Tibial nerve (tissue), 4 donors: ENCODE measurements around the gene PDZRN3. TPM values are rescaled to one million over a fixed set of nuclear protein-coding genes. Genes with fewer than 3 reads are reported as not detected.

Source experiments
- DNase-seq, 2 donors: peaks; one replicate each; pipeline ENCODE4 v3.0.0-alpha.2; 2019; ENCODE audit warnings: low spot score in 2 of 2
- H3K27ac ChIP-seq, 4 donors: fragments of 200-600 bp; sonication (generic) in 3 of 4; one replicate each; pipeline ENCODE4 v1.5.1; 2017 to 2019; ENCODE audit warnings: mild to moderate bottlenecking in 1 of 4
- H3K27me3 ChIP-seq, 2 donors: fragments of 200-600 bp; sonication (generic) in 1 of 2; one replicate each; pipeline versions ENCODE4 v1.5.1 to v1.6.0; 2017 to 2019
- H3K36me3 ChIP-seq, 3 donors: fragments of 200-600 bp; sonication (generic); one replicate each; pipeline ENCODE4 v1.5.1; 2018 to 2019
- H3K4me1 ChIP-seq, 4 donors: fragments of 200-600 bp; sonication (generic) in 3 of 4; one replicate each; pipeline ENCODE4 v1.5.1; 2017 to 2019
- H3K4me3 ChIP-seq, 4 donors: fragments of 200-600 bp; sonication (generic) in 3 of 4; one replicate each; pipeline ENCODE4 v1.5.1; 2017 to 2019; ENCODE audit warnings: mild to moderate bottlenecking in 1 of 4, moderate library complexity in 1 of 4
- H3K9me3 ChIP-seq, 4 donors: fragments of 200-600 bp; sonication (generic) in 3 of 4; one replicate each; pipeline ENCODE4 v1.5.1; 2017 to 2019
- EP300 ChIP-seq, 2 donors: sonication (generic); formaldehyde crosslinking; IDR thresholded peaks; one replicate each; pipeline ENCODE4 v1.6.1; 2017; ENCODE audit warnings: antibody characterized with exemption in 2 of 2, mild to moderate bottlenecking in 1 of 2
- POLR2A ChIP-seq, 2 donors: fragments of 450-650 bp; IDR thresholded peaks; one replicate each; pipeline ENCODE4 v1.6.1; 2017; ENCODE audit warnings: antibody characterized with exemption in 2 of 2, mild to moderate bottlenecking in 2 of 2, moderate library complexity in 2 of 2
- WGBS, 2 donors: methylation state at CpG; one replicate each; pipeline ENCODE4 v1.1.5; 2018; 5-methylcytosine and 5-hydroxymethylcytosine counted together
- total RNA-seq, 4 donors: library from RNA; depleted of rRNA; stranded (reverse); fragments of >200 nt; gene quantifications; one replicate each; pipeline ENCODE4 v1.1.0, GENCODE V29; 2016
- TF ChIP-seq, protein P1 (sequence below), 5 experiments: fragments of 200-600 bp in 3 of 5; fragments of 450-650 bp in 2 of 5; sonication (generic) in 3 of 5; IDR thresholded peaks; one replicate each; pipeline ENCODE4 v1.5.1; 2016 to 2019; ENCODE audit warnings: antibody characterized with exemption in 5 of 5, mild to moderate bottlenecking in 3 of 5, moderate library complexity in 2 of 5

PDZRN3 gene
- total RNA-seq, 4 donors from 2014 or later: 48.3 to 87.2 (median 64.3) TPM

DNA sequence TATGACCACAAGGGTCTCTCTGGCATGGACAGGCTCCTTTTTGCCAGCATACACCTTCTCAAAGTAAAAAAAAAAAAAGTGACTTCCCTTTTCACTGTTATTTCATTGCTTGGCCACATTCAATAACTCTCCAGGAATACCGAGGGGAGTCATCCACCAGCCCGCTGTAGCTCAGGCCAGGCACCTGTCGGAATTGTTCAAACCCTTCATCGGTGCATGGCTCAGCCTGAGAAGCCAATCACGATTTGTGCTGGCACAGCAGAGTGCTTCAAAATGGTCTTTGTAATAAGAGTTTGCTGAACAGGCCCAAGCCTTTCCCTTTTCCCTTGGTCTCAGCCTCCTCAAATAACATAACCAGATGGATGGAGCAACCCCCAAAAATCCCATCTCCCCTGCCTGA is 145.4 kb downstream of the PDZRN3 start:
- H3K4me1 ChIP-seq: peaks cover 0 to 19% (median 0%) of the 10 kb centered on the region in 4 donors
- no peak for TF ChIP-seq POLR2A (IDR thresholded peaks at IDR 0.05)
- no peak for TF ChIP-seq EP300 (IDR thresholded peaks at IDR 0.05)
- TF ChIP-seq, protein P1, sequence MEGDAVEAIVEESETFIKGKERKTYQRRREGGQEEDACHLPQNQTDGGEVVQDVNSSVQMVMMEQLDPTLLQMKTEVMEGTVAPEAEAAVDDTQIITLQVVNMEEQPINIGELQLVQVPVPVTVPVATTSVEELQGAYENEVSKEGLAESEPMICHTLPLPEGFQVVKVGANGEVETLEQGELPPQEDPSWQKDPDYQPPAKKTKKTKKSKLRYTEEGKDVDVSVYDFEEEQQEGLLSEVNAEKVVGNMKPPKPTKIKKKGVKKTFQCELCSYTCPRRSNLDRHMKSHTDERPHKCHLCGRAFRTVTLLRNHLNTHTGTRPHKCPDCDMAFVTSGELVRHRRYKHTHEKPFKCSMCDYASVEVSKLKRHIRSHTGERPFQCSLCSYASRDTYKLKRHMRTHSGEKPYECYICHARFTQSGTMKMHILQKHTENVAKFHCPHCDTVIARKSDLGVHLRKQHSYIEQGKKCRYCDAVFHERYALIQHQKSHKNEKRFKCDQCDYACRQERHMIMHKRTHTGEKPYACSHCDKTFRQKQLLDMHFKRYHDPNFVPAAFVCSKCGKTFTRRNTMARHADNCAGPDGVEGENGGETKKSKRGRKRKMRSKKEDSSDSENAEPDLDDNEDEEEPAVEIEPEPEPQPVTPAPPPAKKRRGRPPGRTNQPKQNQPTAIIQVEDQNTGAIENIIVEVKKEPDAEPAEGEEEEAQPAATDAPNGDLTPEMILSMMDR (IDR thresholded peaks at IDR 0.05): no peak
- 80 to 82% methylated on average over 5 of the region's 5 CpGs for WGBS, 2 donors

DNA sequence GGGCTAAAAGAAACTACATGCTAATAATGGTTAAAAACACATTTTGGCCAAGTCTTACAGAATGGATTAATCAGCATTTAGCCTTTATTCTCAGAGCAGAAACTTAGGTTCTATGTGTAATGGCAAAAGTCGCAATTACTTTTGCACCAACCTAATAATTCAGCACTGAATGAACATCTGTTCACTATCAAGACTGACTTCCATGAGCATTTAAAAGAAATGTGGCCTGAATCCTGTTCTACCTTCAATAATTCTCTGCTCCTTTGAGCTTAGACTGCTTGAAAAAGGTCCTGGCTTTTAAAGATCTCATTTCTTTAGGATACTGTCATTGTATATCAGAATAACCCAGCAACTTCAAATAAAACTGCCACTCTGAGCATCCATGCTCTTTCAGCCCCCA is 145.9 kb downstream of the PDZRN3 start:
- Histone ChIP-seq H3K27me3 (no peaks in the 10 kb centered on the region), H3K9me3 (no peaks in the 10 kb centered on the region), H3K4me3 (no peak overlapping the region), H3K4me1 (peaks cover 0 to 15% (median 0%) of the 10 kb centered on the region in 4 donors), H3K36me3 (no peaks in the 10 kb centered on the region), H3K27ac (no peak overlapping the region)
- 65 to 78% methylated on average over 1 of the region's 1 CpG for WGBS, 2 donors
- no peak for TF ChIP-seq POLR2A (IDR thresholded peaks at IDR 0.05)
- TF ChIP-seq, protein P1 (IDR thresholded peaks at IDR 0.05): no peak
- no peak for DNase-seq

More for the DNA sequence above, 145.4 kb downstream of the PDZRN3 start:
- no peak overlapping the region for H3K27ac ChIP-seq
- H3K9me3 ChIP-seq: no peaks in the 10 kb centered on the region
- no peaks in the 10 kb centered on the region for H3K36me3 ChIP-seq
- no peak for DNase-seq
- H3K4me3 ChIP-seq: no peak overlapping the region
- no peaks in the 10 kb centered on the region for H3K27me3 ChIP-seq

DNA sequence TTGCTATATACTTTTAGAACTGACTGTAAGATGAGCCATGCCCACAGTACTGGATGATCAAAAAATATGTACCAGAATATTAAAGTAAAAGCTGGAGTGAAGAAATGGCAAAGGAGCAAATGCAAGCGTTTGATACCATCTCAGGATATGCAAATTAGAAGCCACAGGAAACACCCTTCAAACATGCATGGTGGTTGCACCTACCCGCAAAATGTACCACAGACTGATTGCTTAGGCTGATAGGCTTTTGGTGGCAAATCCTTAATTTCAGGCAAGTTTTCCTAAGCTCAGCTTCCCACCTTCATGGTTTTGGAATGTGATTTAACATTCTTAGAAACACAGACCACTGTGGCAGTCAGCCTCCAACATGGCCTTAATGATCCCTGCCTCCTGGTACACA is 149.0 kb downstream of the PDZRN3 start:
- H3K27me3 ChIP-seq: no peaks in the 10 kb centered on the region
- DNase-seq: no peak
- WGBS, 2 donors: 63 to 78% methylated on average over 2 of the region's 2 CpGs

DNA sequence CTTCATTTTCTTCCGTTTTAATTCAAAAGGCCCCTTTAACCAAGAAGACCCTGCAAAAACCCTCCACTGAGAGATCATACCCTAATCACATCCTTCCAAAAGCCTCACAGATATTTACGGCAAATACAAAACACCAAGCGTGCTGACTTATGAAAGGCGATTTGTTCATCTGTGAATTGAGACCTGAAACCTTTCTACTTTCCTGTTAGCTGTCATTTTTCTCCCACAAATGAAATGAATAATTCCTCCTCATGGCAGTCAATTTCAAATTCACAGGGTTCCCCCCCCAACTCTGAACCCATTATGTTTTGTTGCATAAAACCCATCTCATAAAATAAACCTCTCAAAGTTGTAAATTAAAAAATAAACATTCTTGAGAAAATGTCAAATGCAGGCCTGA is 149.6 kb downstream of the PDZRN3 start:
- peaks cover 0 to 24% (median 3%) of the 10 kb centered on the region in 4 donors for H3K4me1 ChIP-seq
- H3K9me3 ChIP-seq: no peaks in the 10 kb centered on the region
- H3K27ac ChIP-seq: no peak overlapping the region
- no peak for DNase-seq
- 69 to 72% methylated on average over 4 of the region's 4 CpGs for WGBS, 2 donors
- TF ChIP-seq, protein P1 (IDR thresholded peaks at IDR 0.05): no peak
- TF ChIP-seq EP300 (IDR thresholded peaks at IDR 0.05) (no peak), POLR2A (IDR thresholded peaks at IDR 0.05) (no peak)
- no peak overlapping the region for H3K4me3 ChIP-seq
- H3K36me3 ChIP-seq: no peaks in the 10 kb centered on the region
- H3K27me3 ChIP-seq: no peaks in the 10 kb centered on the region

More for the DNA sequence above, 149.0 kb downstream of the PDZRN3 start:
- peaks cover 0 to 28% (median 3%) of the 10 kb centered on the region in 4 donors for H3K4me1 ChIP-seq
- TF ChIP-seq POLR2A (IDR thresholded peaks at IDR 0.05): no peak
- no peak for TF ChIP-seq EP300 (IDR thresholded peaks at IDR 0.05)
- TF ChIP-seq, protein P1 (IDR thresholded peaks at IDR 0.05): no peak
- no peak overlapping the region for H3K27ac ChIP-seq
- no peaks in the 10 kb centered on the region for H3K9me3 ChIP-seq
- no peak overlapping the region for H3K4me3 ChIP-seq
- H3K36me3 ChIP-seq: no peaks in the 10 kb centered on the region

DNA sequence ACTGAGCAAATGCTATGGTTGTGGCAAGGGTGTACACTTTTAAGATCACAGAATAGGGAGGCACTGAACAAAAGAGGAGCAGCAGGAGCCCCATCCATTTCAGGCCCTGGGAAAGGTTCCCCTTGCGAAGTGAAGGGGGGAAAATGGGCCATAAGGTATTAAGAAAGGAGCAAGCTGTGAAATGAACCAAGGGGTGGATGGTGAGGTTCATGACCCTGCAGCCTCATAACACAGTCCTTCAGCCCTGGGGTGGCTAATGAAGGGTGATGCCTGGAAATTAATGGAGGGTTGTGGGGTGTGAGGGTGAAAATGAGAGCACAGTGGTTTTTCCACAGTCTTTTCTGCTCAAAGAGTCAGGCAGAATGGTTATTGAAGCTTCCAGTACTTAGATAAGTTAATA is 150.1 kb downstream of the PDZRN3 start:
- no peaks in the 10 kb centered on the region for H3K36me3 ChIP-seq
- H3K4me1 ChIP-seq: peaks cover 0 to 24% (median 3%) of the 10 kb centered on the region in 4 donors
- 91 to 100% methylated on average over 1 of the region's 1 CpG for WGBS, 2 donors
- H3K9me3 ChIP-seq: no peaks in the 10 kb centered on the region
- DNase-seq: no peak
- no peaks in the 10 kb centered on the region for H3K27me3 ChIP-seq
- no peak overlapping the region for H3K4me3 ChIP-seq
- no peak for TF ChIP-seq POLR2A (IDR thresholded peaks at IDR 0.05)
- TF ChIP-seq, protein P1 (IDR thresholded peaks at IDR 0.05): no peak
- no peak overlapping the region for H3K27ac ChIP-seq
